Caco-2 (cell line): ENCODE measurements around the gene CDH9. TPM values are rescaled to one million over a fixed set of nuclear protein-coding genes. Genes with fewer than 3 reads are reported as not detected.

Experiments used
- BruUV-seq: library from RNA; stranded (reverse); fragments of 400-500 nt; replicated peaks from 2 replicates; lab custom pipeline; 2021; lab: Mats Ljungman, UMichigan
- CTCF ChIA-PET: fragments of 300-600 bp; sonication (Branson Sonifier 250); formaldehyde crosslinking; loops from one replicate; lab custom pipeline; 2022; ENCODE audit warnings: antibody characterized with exemption; lab: Charles Lee
- POLR2A ChIA-PET: fragments of 300-600 bp; sonication (Branson Sonifier 250); formaldehyde crosslinking; loops from one replicate; lab custom pipeline; 2022; ENCODE audit warnings: antibody characterized with exemption; lab: Charles Lee
- DNase-seq, 2 experiments: peaks; one replicate each; pipeline versions ENCODE4 v3.0.0 to v3.0.0-alpha.2; 2020 to 2022
- H3K27me3 ChIP-seq: replicated peaks from 2 replicates; pipeline ENCODE4 v1.6.0; 2011; ENCODE audit warnings: low read length; ENCODE audit not compliant: control insufficient read depth, insufficient read depth
- H3K36me3 ChIP-seq: 2 replicates; pipeline ENCODE4 v1.5.1; 2011; ENCODE audit warnings: low read length; ENCODE audit not compliant: control insufficient read depth, insufficient read depth
- H3K4me1 ChIP-seq: fragments of 250-450 bp; sonication (Bioruptor Pico); 2 replicates; pipeline ENCODE4 v1.5.1; 2020; ENCODE audit warnings: mild to moderate bottlenecking
- H3K4me3 ChIP-seq: 2 replicates; pipeline ENCODE4 v1.5.1; 2011; ENCODE audit warnings: low read depth, mild to moderate bottlenecking, control low read depth, low read length
- H3K9me3 ChIP-seq: fragments of 250-450 bp; sonication (Bioruptor Pico); 2 replicates; pipeline ENCODE4 v1.5.1; 2020; ENCODE audit warnings: mild to moderate bottlenecking, moderate library complexity
- H3K27ac Mint-ChIP-seq: one replicate; pipeline ENCODE4 v1.8.0; 2022; ENCODE audit warnings: mixed read lengths; ENCODE audit not compliant: unreplicated experiment
- H3K27me3 Mint-ChIP-seq: one replicate; pipeline ENCODE4 v1.8.0; 2022; ENCODE audit warnings: mixed read lengths; ENCODE audit not compliant: insufficient read depth, unreplicated experiment
- H3K36me3 Mint-ChIP-seq: one replicate; pipeline ENCODE4 v1.8.0; 2022; ENCODE audit warnings: mild to moderate bottlenecking, mixed read lengths; ENCODE audit not compliant: insufficient read depth, unreplicated experiment
- H3K4me1 Mint-ChIP-seq: one replicate; pipeline ENCODE4 v1.8.0; 2022; ENCODE audit warnings: low read depth, mixed read lengths; ENCODE audit not compliant: unreplicated experiment
- H3K4me3 Mint-ChIP-seq: one replicate; pipeline ENCODE4 v1.8.0; 2022; ENCODE audit warnings: mild to moderate bottlenecking, moderate library complexity, mixed read lengths; ENCODE audit not compliant: unreplicated experiment
- H3K9me3 Mint-ChIP-seq: one replicate; pipeline ENCODE4 v1.8.0; 2022; ENCODE audit warnings: mixed read lengths; ENCODE audit not compliant: unreplicated experiment
- intact Hi-C: fragments of 100-400 bp; cut with micrococcal nuclease; formaldehyde crosslinking; loops from one replicate; pipeline ENCODE4 v1.10.0; 2022; ENCODE audit not compliant: unreplicated experiment
- total RNA-seq: library from RNA; stranded (reverse); gene quantifications from 2 replicates; pipeline ENCODE4 v1.2.3, GENCODE V29; 2022
- TF ChIP-seq, protein P1 (sequence below), 2 experiments: fragments of 200-600 bp in 1 of 2; IDR thresholded peaks; 1 replicate in 1 of 2; 2 replicates in 1 of 2; pipeline versions ENCODE4 v1.5.1 to v1.8.0; 2011 to 2022; ENCODE audit warnings: antibody characterized with exemption in 1 of 2, control low read depth in 1 of 2, inconsistent platforms in 1 of 2, low read depth in 1 of 2, low read length in 1 of 2, mild to moderate bottlenecking in 1 of 2, moderate library complexity in 1 of 2; ENCODE audit not compliant: insufficient read depth in 1 of 2, severe bottlenecking in 1 of 2, unreplicated experiment in 1 of 2

Gene CDH9
- total RNA-seq, 1 experiment from 2014 or later: not detected

DNA sequence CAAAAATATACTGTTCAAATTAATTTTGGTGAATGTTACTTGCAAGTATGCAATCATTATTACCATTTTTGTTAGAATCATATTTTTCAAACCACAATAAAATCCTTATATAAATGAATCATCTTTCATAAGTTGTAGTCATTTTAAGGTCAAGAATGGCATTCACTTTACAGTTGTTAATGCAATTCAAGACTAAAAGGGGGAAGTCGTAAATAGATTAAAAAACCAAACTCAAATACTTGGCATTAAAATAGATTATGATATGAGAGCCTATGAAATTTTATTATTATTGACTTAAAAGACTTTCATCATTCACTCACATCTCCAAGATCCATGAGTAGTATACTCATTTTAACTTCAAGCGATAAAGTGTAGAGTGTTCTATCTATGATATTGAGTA, 11.6 kb downstream of the CDH9 start:
- no TSS peak for BruUV-seq
- no peak overlapping the region for H3K4me3 ChIP-seq
- POLR2A ChIA-PET: no interaction called here
- DNase-seq: no peak
- no peaks in the 10 kb centered on the region for H3K9me3 ChIP-seq
- intact Hi-C loops: no loop called here
- no peak overlapping the region for H3K27ac Mint-ChIP-seq
- no peaks in the 10 kb centered on the region for H3K4me1 Mint-ChIP-seq
- no peaks in the 10 kb centered on the region for H3K27me3 Mint-ChIP-seq
- TF ChIP-seq, protein P1, sequence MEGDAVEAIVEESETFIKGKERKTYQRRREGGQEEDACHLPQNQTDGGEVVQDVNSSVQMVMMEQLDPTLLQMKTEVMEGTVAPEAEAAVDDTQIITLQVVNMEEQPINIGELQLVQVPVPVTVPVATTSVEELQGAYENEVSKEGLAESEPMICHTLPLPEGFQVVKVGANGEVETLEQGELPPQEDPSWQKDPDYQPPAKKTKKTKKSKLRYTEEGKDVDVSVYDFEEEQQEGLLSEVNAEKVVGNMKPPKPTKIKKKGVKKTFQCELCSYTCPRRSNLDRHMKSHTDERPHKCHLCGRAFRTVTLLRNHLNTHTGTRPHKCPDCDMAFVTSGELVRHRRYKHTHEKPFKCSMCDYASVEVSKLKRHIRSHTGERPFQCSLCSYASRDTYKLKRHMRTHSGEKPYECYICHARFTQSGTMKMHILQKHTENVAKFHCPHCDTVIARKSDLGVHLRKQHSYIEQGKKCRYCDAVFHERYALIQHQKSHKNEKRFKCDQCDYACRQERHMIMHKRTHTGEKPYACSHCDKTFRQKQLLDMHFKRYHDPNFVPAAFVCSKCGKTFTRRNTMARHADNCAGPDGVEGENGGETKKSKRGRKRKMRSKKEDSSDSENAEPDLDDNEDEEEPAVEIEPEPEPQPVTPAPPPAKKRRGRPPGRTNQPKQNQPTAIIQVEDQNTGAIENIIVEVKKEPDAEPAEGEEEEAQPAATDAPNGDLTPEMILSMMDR (IDR thresholded peaks at IDR 0.05; ENCODE audit: insufficient read depth in 1 of 2, low read depth in 1 of 2, low read length in 1 of 2, severe bottlenecking in 1 of 2, unreplicated experiment in 1 of 2): no peak
- H3K4me1 ChIP-seq: no peaks in the 10 kb centered on the region
- no peaks in the 10 kb centered on the region for H3K36me3 Mint-ChIP-seq
- no peaks in the 10 kb centered on the region for H3K36me3 ChIP-seq
- CTCF ChIA-PET: no interaction called here
- H3K9me3 Mint-ChIP-seq: no peaks in the 10 kb centered on the region
- no peaks in the 10 kb centered on the region for H3K27me3 ChIP-seq
- no peak overlapping the region for H3K4me3 Mint-ChIP-seq

DNA sequence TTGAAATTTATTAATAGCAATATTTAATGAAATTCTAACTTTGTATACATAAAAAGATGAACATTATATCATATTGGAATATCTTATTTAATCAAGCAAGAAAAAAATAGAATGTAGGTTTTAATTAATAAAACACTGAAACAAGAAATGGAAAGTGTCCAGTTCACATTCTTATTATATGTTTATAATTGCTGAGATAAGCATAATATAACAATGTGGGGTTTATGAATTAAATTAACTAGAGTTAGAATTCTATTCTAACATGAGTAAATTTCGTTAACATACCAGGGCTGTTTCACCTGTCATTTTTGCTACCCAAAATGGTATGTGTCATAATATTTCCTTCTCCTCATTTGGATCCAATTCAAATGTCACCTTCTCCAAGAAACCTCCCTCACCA, 12.3 kb downstream of the CDH9 start:
- no peaks in the 10 kb centered on the region for H3K36me3 ChIP-seq
- no TSS peak for BruUV-seq
- TF ChIP-seq, protein P1 (IDR thresholded peaks at IDR 0.05; ENCODE audit: insufficient read depth in 1 of 2, low read depth in 1 of 2, low read length in 1 of 2, severe bottlenecking in 1 of 2, unreplicated experiment in 1 of 2): no peak
- H3K27me3 ChIP-seq: no peaks in the 10 kb centered on the region
- Mint-ChIP-seq H3K36me3 (no peaks in the 10 kb centered on the region), H3K27me3 (no peaks in the 10 kb centered on the region), H3K9me3 (no peaks in the 10 kb centered on the region), H3K27ac (no peak overlapping the region), H3K4me1 (no peaks in the 10 kb centered on the region), H3K4me3 (no peak overlapping the region)
- no peaks in the 10 kb centered on the region for H3K9me3 ChIP-seq
- ChIA-PET CTCF (no interaction called here), POLR2A (no interaction called here)
- intact Hi-C loops: no loop called here
- H3K4me1 ChIP-seq: no peaks in the 10 kb centered on the region
- no peak for DNase-seq
- no peak overlapping the region for H3K4me3 ChIP-seq

DNA sequence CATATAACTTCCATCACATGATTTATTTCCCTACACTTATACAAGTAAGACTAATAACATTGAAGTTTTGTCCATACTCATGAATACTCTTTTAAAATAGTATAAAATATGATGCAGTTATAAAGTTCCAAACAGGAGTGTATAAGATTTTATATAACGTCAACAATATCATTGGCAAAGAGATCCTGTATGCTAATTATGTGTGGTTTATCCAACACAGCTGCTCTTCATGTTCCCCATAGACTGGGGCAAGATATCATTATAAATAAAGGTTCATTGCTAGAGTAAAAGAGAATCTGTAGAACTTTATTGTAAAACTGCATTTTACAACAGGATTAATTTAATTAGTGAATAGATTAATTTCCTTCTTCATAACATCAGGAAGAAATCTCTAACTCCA, 16.9 kb downstream of the CDH9 start:
- Histone ChIP-seq H3K36me3 (no peaks in the 10 kb centered on the region), H3K4me3 (no peak overlapping the region), H3K27me3 (no peaks in the 10 kb centered on the region), H3K9me3 (no peaks in the 10 kb centered on the region), H3K4me1 (no peaks in the 10 kb centered on the region)
- Mint-ChIP-seq H3K27me3 (no peaks in the 10 kb centered on the region), H3K36me3 (no peaks in the 10 kb centered on the region), H3K4me1 (no peaks in the 10 kb centered on the region), H3K9me3 (no peaks in the 10 kb centered on the region), H3K27ac (no peak overlapping the region), H3K4me3 (no peak overlapping the region)
- POLR2A ChIA-PET: no interaction called here
- CTCF ChIA-PET: no interaction called here
- TF ChIP-seq, protein P1 (IDR thresholded peaks at IDR 0.05; ENCODE audit: insufficient read depth in 1 of 2, low read depth in 1 of 2, low read length in 1 of 2, severe bottlenecking in 1 of 2, unreplicated experiment in 1 of 2): no peak
- no TSS peak for BruUV-seq
- DNase-seq: no peak
- intact Hi-C loops: loop anchor here (5.0 kb wide), 1 partner anchor 1746 kb away; no protein-coding TSS in a partner anchor
